Vagina (tissue), 2 donors: ENCODE results near the gene GTF3A. TPM values are rescaled to one million over a fixed set of nuclear protein-coding genes. Genes with fewer than 3 reads are reported as not detected.

Experiments used
- DNase-seq, 2 donors: peaks; one replicate each; pipeline ENCODE4 v3.0.0-alpha.2; 2017; ENCODE audit errors: extremely low spot score in 2 of 2
- H3K27ac ChIP-seq: fragments of 200-600 bp; sonication (generic); one replicate; pipeline ENCODE4 v1.5.1; 2019
- H3K27me3 ChIP-seq: fragments of 200-600 bp; sonication (generic); one replicate; pipeline ENCODE4 v1.5.1; 2019
- H3K36me3 ChIP-seq, 2 donors: fragments of 200-600 bp; sonication (generic); one replicate each; pipeline ENCODE4 v1.5.1; 2017 to 2019
- H3K4me1 ChIP-seq: fragments of 200-600 bp; sonication (generic); one replicate; pipeline ENCODE4 v1.5.1; 2019
- H3K4me3 ChIP-seq, 2 donors: fragments of 200-600 bp; sonication (generic); 1 replicate in 1 of 2; 2 replicates in 1 of 2; pipeline ENCODE4 v1.5.1; 2016 to 2019
- H3K9me3 ChIP-seq: fragments of 200-600 bp; sonication (generic); one replicate; pipeline ENCODE4 v1.5.1; 2019
- POLR2A ChIP-seq, 2 donors: fragments of 450-650 bp; IDR thresholded peaks; one replicate each; pipeline ENCODE4 v1.6.1; 2017; ENCODE audit warnings: antibody characterized with exemption in 2 of 2, mild to moderate bottlenecking in 2 of 2, moderate library complexity in 2 of 2
- POLR2AphosphoS5 ChIP-seq, 2 donors: sonication (generic); formaldehyde crosslinking; IDR thresholded peaks; one replicate each; pipeline ENCODE4 v1.9.0; 2017; ENCODE audit warnings: antibody characterized with exemption in 2 of 2, mild to moderate bottlenecking in 2 of 2, low read depth in 1 of 2; ENCODE audit not compliant: insufficient read depth in 1 of 2
- intact Hi-C: fragments of 100-400 bp; cut with DNase I; formaldehyde crosslinking; loops from one replicate; pipeline ENCODE4 v1.15.1; 2023
- total RNA-seq: library from RNA; depleted of rRNA; stranded (reverse); fragments of >200 nt; gene quantifications from one replicate; pipeline ENCODE4 v1.2.3, GENCODE V29; 2016
- TF ChIP-seq, protein P1 (sequence below), 3 experiments: fragments of 450-650 bp in 2 of 3; fragments of 200-600 bp in 1 of 3; sonication (generic) in 1 of 3; IDR thresholded peaks; one replicate each; pipeline ENCODE4 v1.5.1; 2017 to 2019; ENCODE audit warnings: antibody characterized with exemption in 3 of 3, mild to moderate bottlenecking in 2 of 3, moderate library complexity in 2 of 3

The GTF3A gene
- 142 TPM for total RNA-seq

- intact Hi-C loops: no loop called here
- H3K27me3 ChIP-seq: no peaks in the 10 kb centered on the region
- no peak for DNase-seq
- H3K4me3 ChIP-seq: peak within 1 kb of the TSS; percentile 51 to 77
- TF ChIP-seq POLR2A (IDR thresholded peaks at IDR 0.05) (peak; percentile 29 to 71), POLR2AphosphoS5 (IDR thresholded peaks at IDR 0.05; ENCODE audit: insufficient read depth in 1 of 2, low read depth in 1 of 2) (peak; percentile 16 to 77)
- TF ChIP-seq, protein P1, sequence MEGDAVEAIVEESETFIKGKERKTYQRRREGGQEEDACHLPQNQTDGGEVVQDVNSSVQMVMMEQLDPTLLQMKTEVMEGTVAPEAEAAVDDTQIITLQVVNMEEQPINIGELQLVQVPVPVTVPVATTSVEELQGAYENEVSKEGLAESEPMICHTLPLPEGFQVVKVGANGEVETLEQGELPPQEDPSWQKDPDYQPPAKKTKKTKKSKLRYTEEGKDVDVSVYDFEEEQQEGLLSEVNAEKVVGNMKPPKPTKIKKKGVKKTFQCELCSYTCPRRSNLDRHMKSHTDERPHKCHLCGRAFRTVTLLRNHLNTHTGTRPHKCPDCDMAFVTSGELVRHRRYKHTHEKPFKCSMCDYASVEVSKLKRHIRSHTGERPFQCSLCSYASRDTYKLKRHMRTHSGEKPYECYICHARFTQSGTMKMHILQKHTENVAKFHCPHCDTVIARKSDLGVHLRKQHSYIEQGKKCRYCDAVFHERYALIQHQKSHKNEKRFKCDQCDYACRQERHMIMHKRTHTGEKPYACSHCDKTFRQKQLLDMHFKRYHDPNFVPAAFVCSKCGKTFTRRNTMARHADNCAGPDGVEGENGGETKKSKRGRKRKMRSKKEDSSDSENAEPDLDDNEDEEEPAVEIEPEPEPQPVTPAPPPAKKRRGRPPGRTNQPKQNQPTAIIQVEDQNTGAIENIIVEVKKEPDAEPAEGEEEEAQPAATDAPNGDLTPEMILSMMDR (IDR thresholded peaks at IDR 0.05): no peak
- H3K36me3 ChIP-seq: peaks cover 0 to 16% of the 10 kb centered on the region in 2 donors
- H3K9me3 ChIP-seq: no peaks in the 10 kb centered on the region
- peak within 1 kb of the TSS; percentile 84 for H3K27ac ChIP-seq
- peaks cover 54% of the 10 kb centered on the region for H3K4me1 ChIP-seq
Observed at GRCh38 chr13:27424246-27425157, at the start of gene GTF3A. Gene GTF3A, plus strand, starts transcription at chr13:27424619.

- TF ChIP-seq, protein P1 (IDR thresholded peaks at IDR 0.05): peak; percentile 49 to 55 (median 55)
- TF ChIP-seq POLR2A (IDR thresholded peaks at IDR 0.05) (no peak), POLR2AphosphoS5 (IDR thresholded peaks at IDR 0.05; ENCODE audit: insufficient read depth in 1 of 2, low read depth in 1 of 2) (peak in 1 of 2 donors; percentile 18)
- DNase-seq: no peak
- intact Hi-C loops: no loop called here
Observed at GRCh38 chr13:27374650-27375049, 49.8 kb upstream of the GTF3A start.

DNA sequence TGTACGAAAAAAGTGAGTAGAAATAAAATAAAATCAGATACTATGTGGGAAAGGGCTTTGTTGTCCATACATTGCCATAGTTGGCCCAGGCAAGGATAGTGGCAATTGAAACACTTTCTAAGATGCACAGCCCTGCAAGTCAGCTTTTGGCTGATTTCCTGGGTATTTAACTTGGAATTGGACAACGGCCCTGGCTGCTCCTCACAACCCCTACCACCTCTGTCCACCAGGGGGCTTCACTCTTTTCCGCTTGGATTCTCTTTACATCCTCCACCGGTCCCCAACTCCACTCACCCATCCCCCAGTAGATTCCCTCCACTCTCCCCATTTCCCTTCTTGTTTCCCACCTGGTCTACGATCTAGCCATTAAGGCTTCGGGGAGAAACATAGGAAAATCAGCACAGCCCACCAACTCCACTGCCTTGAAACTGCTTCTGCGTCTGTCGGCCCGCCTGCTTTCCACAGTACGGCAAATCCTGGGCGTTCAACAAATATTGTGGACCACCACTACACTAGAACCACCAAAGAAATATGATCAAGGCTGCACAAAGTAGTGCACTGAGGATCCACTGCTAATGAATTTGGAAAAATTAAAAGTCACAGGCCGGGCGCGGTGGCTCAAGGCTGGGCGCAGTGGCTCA, 48.6 kb upstream of the GTF3A start:
- H3K27ac ChIP-seq: no peak overlapping the region
- no peaks in the 10 kb centered on the region for H3K9me3 ChIP-seq
- no peak overlapping the region for H3K4me3 ChIP-seq
- TF ChIP-seq, protein P1 (IDR thresholded peaks at IDR 0.05): peak; percentile 26 to 68 (median 59)
- no peak for TF ChIP-seq POLR2A (IDR thresholded peaks at IDR 0.05)
- no peaks in the 10 kb centered on the region for H3K36me3 ChIP-seq
- no peaks in the 10 kb centered on the region for H3K27me3 ChIP-seq
- DNase-seq: no peak
- no peaks in the 10 kb centered on the region for H3K4me1 ChIP-seq
- intact Hi-C loops: no loop called here

More at GRCh38 chr13:27374650-27375049, 49.8 kb upstream of the GTF3A start:
- H3K36me3 ChIP-seq: no peaks in the 10 kb centered on the region
- H3K27me3 ChIP-seq: no peaks in the 10 kb centered on the region
- H3K27ac ChIP-seq: no peak overlapping the region
- H3K9me3 ChIP-seq: no peaks in the 10 kb centered on the region
- H3K4me3 ChIP-seq: no peak overlapping the region
- no peaks in the 10 kb centered on the region for H3K4me1 ChIP-seq

GRCh38 chr13:27379126-27379525, 45.3 kb upstream of the GTF3A start:
- H3K27ac ChIP-seq: no peak overlapping the region
- intact Hi-C loops: no loop called here
- TF ChIP-seq POLR2A (IDR thresholded peaks at IDR 0.05) (no peak), POLR2AphosphoS5 (IDR thresholded peaks at IDR 0.05; ENCODE audit: insufficient read depth in 1 of 2, low read depth in 1 of 2) (no peak)
- TF ChIP-seq, protein P1 (IDR thresholded peaks at IDR 0.05): no peak

More at GRCh38 chr13:27379126-27379525, 45.3 kb upstream of the GTF3A start:
- no peak overlapping the region for H3K4me3 ChIP-seq
- no peaks in the 10 kb centered on the region for H3K4me1 ChIP-seq
- H3K27me3 ChIP-seq: no peaks in the 10 kb centered on the region
- H3K9me3 ChIP-seq: no peaks in the 10 kb centered on the region
- no peak for DNase-seq
- no peaks in the 10 kb centered on the region for H3K36me3 ChIP-seq
